Erythroblast (primary cell): ENCODE measurements around the gene TENM4.
"Not testable (repeated sequence)": the region's sequence is repeated elsewhere in the genome, so short reads cannot be mapped to it uniquely, and the experiment has no call there.

Experiments
- DNase-seq, 2 experiments: peaks; one replicate each; lab custom pipeline; 2025; lab: John Stamatoyannopoulos, UW
- GATA1 ChIP-seq: IDR thresholded peaks from 2 replicates; pipeline ENCODE4 v1.6.1; 2011; ENCODE audit warnings: low read depth, mild to moderate bottlenecking, control low read depth, low read length, moderate library complexity
- POLR2A ChIP-seq: IDR thresholded peaks from 2 replicates; pipeline ENCODE4 v1.6.1; 2011; ENCODE audit warnings: mild to moderate bottlenecking, low read length

TENM4 gene

GRCh38 chr11:78996007-78996406 is 444.8 kb downstream of the TENM4 start:
- TF ChIP-seq POLR2A (no peak), GATA1 (no peak)
- DNase-seq = no peak

DNA sequence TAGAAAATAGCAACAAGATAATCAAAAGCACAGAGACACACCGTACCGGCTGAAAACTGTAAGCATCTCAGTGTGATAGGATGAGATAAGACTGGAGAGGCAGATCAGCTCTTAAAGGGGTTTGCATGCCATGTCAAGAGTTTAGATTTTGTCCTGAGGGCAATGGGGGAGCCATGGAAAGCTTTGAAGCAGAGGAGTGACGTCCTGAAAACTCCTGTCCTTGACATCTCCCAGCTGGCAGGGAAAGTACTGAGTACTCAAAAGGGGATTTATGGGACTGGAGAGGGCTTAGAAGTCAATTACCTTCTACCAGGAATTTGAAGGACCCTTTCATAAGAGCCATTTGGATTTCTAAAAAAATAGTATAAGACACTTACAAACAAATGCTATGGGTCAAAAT is 445.7 kb downstream of the TENM4 start:
- no peak for TF ChIP-seq POLR2A
- TF ChIP-seq GATA1 = no peak
- no peak for DNase-seq

- no peak for TF ChIP-seq GATA1
- no peak for DNase-seq
Observed at GRCh38 chr11:78993802-78994430, 446.9 kb downstream of the TENM4 start.

- no peak for DNase-seq
- TF ChIP-seq GATA1 (no peak), POLR2A (no peak)
Observed at GRCh38 chr11:78991681-78992080, 449.1 kb downstream of the TENM4 start.

DNA sequence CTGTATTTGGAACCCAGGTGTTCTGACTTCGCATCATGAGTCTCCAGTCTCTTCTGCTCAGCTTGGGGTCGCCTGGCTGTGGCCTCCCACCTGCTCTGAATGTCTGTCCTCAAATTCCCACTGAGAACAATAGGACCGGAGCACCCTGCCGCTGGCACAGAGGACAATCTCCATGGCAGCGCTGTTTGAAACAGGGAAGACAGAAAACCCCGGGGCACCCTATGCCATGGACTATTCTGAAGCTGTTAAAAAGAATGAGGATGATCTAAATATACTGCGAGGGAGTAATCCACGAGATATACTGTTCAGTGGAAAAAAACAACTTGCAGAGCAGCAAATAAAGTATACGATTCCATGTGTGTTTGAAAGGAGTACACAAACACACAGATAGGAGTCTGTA is 450.6 kb downstream of the TENM4 start:
- DNase-seq = no peak
- TF ChIP-seq GATA1 (no peak), POLR2A (no peak)

- TF ChIP-seq POLR2A (no peak), GATA1 (no peak)
- DNase-seq = no peak
Observed at GRCh38 chr11:78987748-78988147, 453.1 kb downstream of the TENM4 start.

- DNase-seq = no peak
- no peak for TF ChIP-seq POLR2A
- no peak for TF ChIP-seq GATA1
Observed at GRCh38 chr11:78986305-78986704, 454.5 kb downstream of the TENM4 start.

DNA sequence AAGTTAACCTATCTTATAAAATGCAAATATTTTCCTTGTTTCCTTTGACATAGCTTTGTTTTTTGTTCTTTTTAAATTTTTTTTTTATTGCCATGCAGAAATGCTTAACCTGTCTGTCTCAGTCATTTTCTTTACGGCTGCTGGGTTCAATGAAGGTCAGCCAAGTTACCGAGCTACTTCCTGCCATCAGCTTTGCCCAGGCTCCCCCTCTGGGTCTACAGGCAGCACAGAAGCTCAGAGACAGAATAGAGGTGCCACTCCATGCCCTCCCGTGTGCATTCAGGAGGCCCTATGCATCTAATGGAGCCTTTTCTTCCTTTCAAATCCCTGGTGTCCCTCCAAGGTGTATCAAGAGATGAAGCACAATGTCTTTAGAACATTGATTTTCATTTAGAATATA is 455.2 kb downstream of the TENM4 start:
- TF ChIP-seq POLR2A = no peak
- TF ChIP-seq GATA1 = no peak
- DNase-seq = no peak

- DNase-seq = no peak
- TF ChIP-seq GATA1 (no peak), POLR2A (no peak)
Observed at GRCh38 chr11:78982473-78982872, 458.4 kb downstream of the TENM4 start.

DNA sequence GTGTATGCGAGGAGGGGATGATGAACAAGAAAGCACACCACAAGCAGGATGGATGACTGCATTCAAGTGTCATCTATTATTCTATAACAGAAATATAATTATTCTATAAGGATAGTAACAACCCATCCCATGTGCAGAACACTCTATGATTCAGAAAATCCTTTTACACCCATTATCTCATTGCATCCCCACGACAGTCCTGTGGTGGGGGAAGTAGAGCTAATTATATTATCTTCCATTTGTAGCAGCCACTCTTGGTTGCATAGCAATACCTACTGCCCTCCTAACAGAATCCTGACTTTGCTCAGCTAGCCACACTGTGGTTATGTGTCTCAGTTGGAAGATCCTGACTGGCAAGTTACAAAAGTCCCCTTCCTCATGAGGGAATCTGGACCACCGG is 459.7 kb downstream of the TENM4 start:
- no peak for DNase-seq
- TF ChIP-seq POLR2A (no peak), GATA1 (no peak)

- DNase-seq = no peak
- TF ChIP-seq GATA1 = no peak
- TF ChIP-seq POLR2A = no peak
Observed at GRCh38 chr11:78978831-78979230, 462.0 kb downstream of the TENM4 start.

DNA sequence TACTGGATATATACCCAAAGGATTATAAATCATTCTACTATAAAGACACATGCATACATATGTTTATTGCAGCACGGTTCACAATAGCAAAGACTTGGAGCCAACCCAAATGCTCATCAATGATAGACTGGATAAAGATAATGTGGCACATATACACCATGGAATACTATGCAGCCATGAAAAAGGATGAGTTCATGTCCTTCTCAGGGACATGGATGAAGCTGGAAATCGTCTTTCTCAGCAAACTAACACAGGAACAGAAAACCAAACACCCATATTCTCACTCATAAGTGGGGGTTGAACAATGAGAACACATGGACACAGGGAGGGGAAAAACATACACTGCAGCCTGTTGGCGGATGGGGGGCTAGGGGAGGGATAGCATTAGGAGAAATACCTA is 463.0 kb downstream of the TENM4 start:
- DNase-seq = not testable (repeated sequence)

DNA sequence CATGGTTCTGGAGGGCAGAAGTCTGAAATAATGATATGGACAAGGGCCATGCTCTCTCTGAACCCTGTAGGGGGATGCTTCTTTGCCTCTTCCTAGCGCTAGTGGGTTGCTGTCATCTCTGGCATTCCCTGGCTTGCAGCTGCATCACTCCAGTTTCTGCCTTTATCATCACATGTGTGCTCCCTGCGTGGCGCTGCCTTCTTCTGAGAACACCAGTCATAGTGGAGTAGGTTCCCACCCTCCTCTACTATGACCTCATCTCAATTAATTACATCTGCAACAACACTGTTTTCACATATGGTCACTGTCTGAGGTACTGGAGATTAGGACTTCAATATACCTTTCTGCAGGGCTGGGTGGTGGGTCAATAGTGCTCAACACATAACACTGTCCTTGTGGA is 463.8 kb downstream of the TENM4 start:
- TF ChIP-seq POLR2A (no peak), GATA1 (no peak)
- DNase-seq = no peak

- TF ChIP-seq POLR2A (no peak), GATA1 (no peak)
- DNase-seq = no peak
Observed at GRCh38 chr11:78975081-78975480, 465.7 kb downstream of the TENM4 start.

DNA sequence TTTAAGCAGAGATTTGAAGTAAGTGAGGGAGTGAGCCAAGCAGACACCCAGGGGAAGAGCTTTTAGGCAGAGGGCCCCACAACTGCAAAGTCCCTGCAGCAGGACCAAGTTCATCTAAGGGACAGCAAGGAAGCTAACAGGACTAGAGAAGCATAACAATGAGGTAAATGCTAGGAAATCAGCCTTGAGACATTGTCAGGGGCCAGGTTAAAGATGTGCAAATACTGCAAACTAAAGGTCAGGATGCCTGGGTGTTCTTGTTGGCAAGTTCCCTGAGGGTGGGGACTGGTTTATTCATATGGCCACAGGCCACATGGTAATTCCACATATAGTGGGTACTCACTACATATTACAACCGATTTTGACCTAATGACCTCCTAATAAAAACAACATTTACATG is 467.0 kb downstream of the TENM4 start:
- TF ChIP-seq GATA1 (no peak), POLR2A (no peak)
- DNase-seq = no peak
